GM12878 (cell line): ENCODE results near the gene MARCHF6. TPM values are rescaled to one million over a fixed set of nuclear protein-coding genes. Genes with fewer than 3 reads are reported as not detected.

Source experiments
- ATAC-seq: fragments of 200-7000 bp; cut with Tn5 transposase; 3 replicates; pipeline ENCODE4 v1.9.1; 2020; ENCODE audit warnings: mild to moderate bottlenecking, moderate library complexity
- BruUV-seq: library from RNA; stranded (reverse); fragments of 400-500 nt; replicated peaks from 2 replicates; lab custom pipeline; 2021; lab: Mats Ljungman, UMichigan
- CTCF ChIA-PET: fragments of 300-600 bp; sonication (Branson Sonifier 250); formaldehyde crosslinking; extraction: SDS; loops from one replicate; lab custom pipeline; 2021; ENCODE audit warnings: inconsistent platforms; lab: Yijun Ruan, JAX
- POLR2A ChIA-PET: fragments of 350-600 bp; formaldehyde crosslinking; extraction: SDS; loops from one replicate; lab custom pipeline; 2021; ENCODE audit warnings: inconsistent platforms; lab: Charles Lee
- RAD21 ChIA-PET: fragments of 300-600 bp; sonication (Branson Sonifier 250); formaldehyde crosslinking; loops from one replicate; lab custom pipeline; 2023; ENCODE audit warnings: antibody characterized with exemption; ENCODE audit not compliant: unreplicated experiment; lab: Charles Lee
- SMC1A ChIA-PET: fragments of 300-600 bp; sonication (Branson Sonifier 250); formaldehyde crosslinking; loops from one replicate; lab custom pipeline; 2023; ENCODE audit not compliant: unreplicated experiment, uncharacterized antibody; lab: Charles Lee
- DNase-seq: peaks from one replicate; pipeline ENCODE4 v3.0.0-alpha.2; 2011; ENCODE audit warnings: low read depth, low spot score
- FAIRE-seq: peaks from 3 replicates; lab custom pipeline; 2011; peaks lifted over from hg19 to GRCh38; lab: Jason Lieb, UNC
- H2AFZ ChIP-seq: 2 replicates; pipeline ENCODE4 v1.6.0; 2011; ENCODE audit warnings: low read depth, low read length, control low read depth; ENCODE audit not compliant: control insufficient read depth
- H3K27ac ChIP-seq: 2 replicates; pipeline ENCODE4 v1.5.1; 2011; ENCODE audit warnings: control low read depth; ENCODE audit not compliant: control insufficient read depth, insufficient read depth
- H3K27me3 ChIP-seq, 2 experiments: replicated peaks in 1 of 2; 2 replicates each; pipeline versions ENCODE4 v1.6.0 to v1.6.1; 2011; ENCODE audit warnings: low read length in 1 of 2; ENCODE audit not compliant: control insufficient read depth in 2 of 2, insufficient read depth in 2 of 2
- H3K36me3 ChIP-seq, 2 experiments: 2 replicates each; pipeline ENCODE4 v1.5.1; 2011; ENCODE audit warnings: low read length in 1 of 2; ENCODE audit not compliant: control insufficient read depth in 2 of 2, insufficient read depth in 2 of 2
- H3K4me1 ChIP-seq: 2 replicates; pipeline ENCODE4 v1.6.1; 2011; ENCODE audit warnings: mild to moderate bottlenecking, low read length, moderate library complexity, mixed read lengths; ENCODE audit not compliant: control insufficient read depth, insufficient read depth
- H3K4me2 ChIP-seq: 2 replicates; pipeline ENCODE4 v1.6.0; 2011; ENCODE audit warnings: control low read depth; ENCODE audit not compliant: control insufficient read depth, insufficient read depth
- H3K4me3 ChIP-seq: fragments of 200-600 bp; sonication (generic); 2 replicates; pipeline ENCODE4 v1.5.1; 2016
- H3K79me2 ChIP-seq: 2 replicates; pipeline ENCODE4 v1.6.0; 2011; ENCODE audit warnings: low read length; ENCODE audit not compliant: control insufficient read depth, insufficient read depth
- H3K9ac ChIP-seq: 2 replicates; pipeline ENCODE4 v1.8.0; 2011; ENCODE audit warnings: low read length, control low read depth, mixed read lengths; ENCODE audit not compliant: control insufficient read depth, insufficient read depth
- H3K9me3 ChIP-seq: replicated peaks from 3 replicates; pipeline ENCODE4 v1.5.1; 2011; ENCODE audit warnings: mild to moderate bottlenecking, low read length; ENCODE audit not compliant: control insufficient read depth, insufficient read depth
- H4K20me1 ChIP-seq: 2 replicates; pipeline ENCODE4 v1.6.0; 2011; ENCODE audit not compliant: control insufficient read depth, insufficient read depth
- PAX8 ChIP-seq: fragments of 450-650 bp; IDR thresholded peaks from 2 replicates; pipeline ENCODE4 v1.6.1; 2017; ENCODE audit warnings: mild to moderate bottlenecking, moderate library complexity
- RUNX3 ChIP-seq: IDR thresholded peaks from 2 replicates; pipeline ENCODE4 v1.6.1; 2012; ENCODE audit warnings: low read length, inconsistent platforms
- TCF12 ChIP-seq: IDR thresholded peaks from 2 replicates; pipeline ENCODE4 v1.6.1; 2011; ENCODE audit warnings: low read depth, mild to moderate bottlenecking, low read length
- USF1 ChIP-seq: IDR thresholded peaks from 2 replicates; pipeline ENCODE4 v1.6.1; 2011; ENCODE audit warnings: borderline replicate concordance, low read depth, mild to moderate bottlenecking, moderate library complexity, mixed read lengths, low read length; ENCODE audit not compliant: insufficient read depth; ENCODE audit errors: extremely low read length
- WGBS: methylation state at CpG from one replicate; pipeline ENCODE4 v1.1.6; 2016; ENCODE audit warnings: low lambda C conversion rate; ENCODE audit not compliant: insufficient replicate concordance, insufficient coverage; ENCODE audit errors: missing lambda C conversion rate; 5-methylcytosine and 5-hydroxymethylcytosine counted together
- in situ Hi-C: fragments of 300-500 bp; cut with MboI; formaldehyde crosslinking; loops from 9 replicates; pipeline ENCODE4 v1.14.3; 2018; ENCODE audit warnings: mixed read lengths
- intact Hi-C: fragments of 100-400 bp; cut with micrococcal nuclease; formaldehyde crosslinking; loops from one replicate; pipeline ENCODE4 v1.14.2; 2022; ENCODE audit not compliant: unreplicated experiment
- polyA plus RNA-seq, 11 experiments: library from polyadenylated mRNA; depleted of rRNA in 4 of 11; unstranded in 6 of 11; stranded (reverse) in 5 of 11; fragments of >200 nt; fragmentation: Nextera tagmentation in 4 of 11; fragmentation: Illumina TruSeq in 1 of 11; extraction: Ambion mirVana in 4 of 11; extraction: Trizol in 1 of 11; gene quantifications; 1 replicate in 1 of 11; 2 replicates in 10 of 11; pipeline versions ENCODE4 v1.2.1 to v1.2.3, GENCODE V29; 2011 to 2016; ENCODE audit warnings: inconsistent platforms in 2 of 11, missing spikeins in 2 of 11, low read depth in 1 of 11
- small RNA-seq: library from RNA; depleted of rRNA; stranded (forward); fragments of <200 nt; gene quantifications from one replicate; pipeline ENCODE3, GENCODE V24; 2014
- total RNA-seq, 4 experiments: library from RNA; depleted of rRNA in 3 of 4; stranded (reverse); fragments of >200 nt in 3 of 4; fragmentation: Illumina TruSeq in 1 of 4; extraction: Trizol in 1 of 4; gene quantifications; 2 replicates each; pipeline versions ENCODE4 v1.2.1 to v1.2.3, GENCODE V29; 2013 to 2021

MARCHF6 gene
- total and polyA plus RNA-seq, 10 of the 15 experiments (the other 5 are each of a cell fraction or from before 2014, with no cell fraction given), result 39.1 to 172 (median 61.0) TPM

- Histone ChIP-seq H3K36me3 (peaks cover 9 to 24% of the 10 kb centered on the region in 2 experiments), H3K9me3 (no peaks in the 10 kb centered on the region), H3K27me3 (no peaks in the 10 kb centered on the region), H4K20me1 (no peaks in the 10 kb centered on the region), H3K4me3 (no peak overlapping the region), H3K79me2 (no peaks in the 10 kb centered on the region), H3K9ac (no peak overlapping the region), H3K4me2 (no peak overlapping the region), H2AFZ (no peak overlapping the region), H3K4me1 (peaks cover 10% of the 10 kb centered on the region; the same call in 1 of the 2 replicates), H3K27ac (peak overlapping the region; percentile 35; the same call in 1 of the 2 replicates)
- BruUV-seq, result no TSS peak
- ChIA-PET SMC1A (interaction anchor here (1.0 to 1.1 kb wide), 3 partner anchors 15 to 118 kb away, joined by 3 to 4 read pairs (median 3); no protein-coding TSS in a partner anchor), POLR2A (no interaction called here), RAD21 (interaction anchor here (0.9 kb wide), 1 partner anchor 118 kb away, joined by 5 read pairs; no protein-coding TSS in a partner anchor), CTCF (interaction anchor here (1.0 kb wide), 1 partner anchor 44 kb away, joined by 4 read pairs; no protein-coding TSS in a partner anchor)
- no peak for FAIRE-seq
- peak; percentile 92 for ATAC-seq
- intact Hi-C loops, result loop anchor here (1.0 to 5.0 kb wide), 2 partner anchors 44 to 117 kb away; no protein-coding TSS in a partner anchor
- DNase-seq, result peak; percentile 33
- WGBS, result 57% methylated on average over 1 of the region's 1 CpG
- no peak for TF ChIP-seq PAX8
- TF ChIP-seq USF1, result no peak
- peak; percentile 51 for TF ChIP-seq RUNX3
- peak; percentile 54; the same call in 1 of the 2 replicates for TF ChIP-seq TCF12
- TF ChIP-seq, all 136 proteins: peak for 2
- in situ Hi-C loops, result no loop called here
Observed at GRCh38 chr5:10401498-10401897, 48.0 kb downstream of the MARCHF6 start.

Small RNA genes lying within 50 kb of the gene (small RNA-seq; reads per million reads assigned to genes)
- gene RF00019, result not detected

Other genes starting within 250 kb of the MARCHF6 start
- gene ATPSCKMT, start 103.8 kb upstream of the MARCHF6 start, total RNA-seq (2014; rRNA removed), result 19.3 and 22.3 TPM in 2 replicates
- 23.1 and 25.0 TPM in 2 replicates for gene ATPSCKMT, start 103.8 kb upstream of the MARCHF6 start, total RNA-seq (2014; rRNA removed; fragmentation: Illumina TruSeq; extraction: Trizol)
- gene ATPSCKMT, start 103.8 kb upstream of the MARCHF6 start, total RNA-seq (2021), result 19.1 and 21.9 TPM in 2 replicates
- gene ATPSCKMT, start 103.8 kb upstream of the MARCHF6 start, polyA plus RNA-seq (2011; rRNA removed), result 26.3 and 34.7 TPM in 2 replicates
- 24.0 and 27.8 TPM in 2 replicates for gene ATPSCKMT, start 103.8 kb upstream of the MARCHF6 start, polyA plus RNA-seq (2014; fragmentation: Illumina TruSeq; extraction: Trizol)
- 10 to 100 TPM; 24.1 to 32.4 TPM for gene ATPSCKMT, start 103.8 kb upstream of the MARCHF6 start, polyA plus RNA-seq (2014; fragmentation: Nextera tagmentation; extraction: Ambion mirVana)
- 20.3 and 21.2 TPM in 2 replicates for gene ATPSCKMT, start 103.8 kb upstream of the MARCHF6 start, polyA plus RNA-seq (2014; rRNA removed)
- 10 to 100 TPM; 26.3 to 29.7 TPM for gene ATPSCKMT, start 103.8 kb upstream of the MARCHF6 start, polyA plus RNA-seq (2016; fragmentation: Nextera tagmentation; extraction: Ambion mirVana)
- 496 and 554 TPM in 2 replicates for gene CCT5, start 103.4 kb upstream of the MARCHF6 start, total RNA-seq (2014; rRNA removed)
- 629 and 637 TPM in 2 replicates for gene CCT5, start 103.4 kb upstream of the MARCHF6 start, total RNA-seq (2014; rRNA removed; fragmentation: Illumina TruSeq; extraction: Trizol)
- gene CCT5, start 103.4 kb upstream of the MARCHF6 start, total RNA-seq (2021), result 347 and 376 TPM in 2 replicates
- 518 and 520 TPM in 2 replicates for gene CCT5, start 103.4 kb upstream of the MARCHF6 start, polyA plus RNA-seq (2011; rRNA removed)
- 568 and 654 TPM in 2 replicates for gene CCT5, start 103.4 kb upstream of the MARCHF6 start, polyA plus RNA-seq (2014; fragmentation: Illumina TruSeq; extraction: Trizol)
- gene CCT5, start 103.4 kb upstream of the MARCHF6 start, polyA plus RNA-seq (2014; fragmentation: Nextera tagmentation; extraction: Ambion mirVana), result 100 to 1,000 TPM; 435 to 606 TPM
- gene CCT5, start 103.4 kb upstream of the MARCHF6 start, polyA plus RNA-seq (2014; rRNA removed), result 431 and 454 TPM in 2 replicates
- gene CCT5, start 103.4 kb upstream of the MARCHF6 start, polyA plus RNA-seq (2016; fragmentation: Nextera tagmentation; extraction: Ambion mirVana), result 100 to 1,000 TPM; 633 to 634 TPM
- 1.8 and 2.0 TPM in 2 replicates for gene CMBL, start 45.8 kb upstream of the MARCHF6 start, total RNA-seq (2014; rRNA removed)
- gene CMBL, start 45.8 kb upstream of the MARCHF6 start, total RNA-seq (2014; rRNA removed; fragmentation: Illumina TruSeq; extraction: Trizol), result 4.2 and 4.7 TPM in 2 replicates
- gene CMBL, start 45.8 kb upstream of the MARCHF6 start, total RNA-seq (2021), result 8.0 TPM in 2 replicates
- 3.4 and 5.0 TPM in 2 replicates for gene CMBL, start 45.8 kb upstream of the MARCHF6 start, polyA plus RNA-seq (2011; rRNA removed)
- gene CMBL, start 45.8 kb upstream of the MARCHF6 start, polyA plus RNA-seq (2014; fragmentation: Illumina TruSeq; extraction: Trizol), result 9.2 and 13.6 TPM in 2 replicates
- gene CMBL, start 45.8 kb upstream of the MARCHF6 start, polyA plus RNA-seq (2014; fragmentation: Nextera tagmentation; extraction: Ambion mirVana), result 1 to 10 TPM; 4.9 to 7.0 TPM
- 9.0 and 10.5 TPM in 2 replicates for gene CMBL, start 45.8 kb upstream of the MARCHF6 start, polyA plus RNA-seq (2014; rRNA removed)
- 10 to 100 TPM; 13.6 to 15.6 TPM for gene CMBL, start 45.8 kb upstream of the MARCHF6 start, polyA plus RNA-seq (2016; fragmentation: Nextera tagmentation; extraction: Ambion mirVana)
- not detected in 2 replicates for gene ROPN1L, start 88.2 kb downstream of the MARCHF6 start, total RNA-seq (2014; rRNA removed)
- gene ROPN1L, start 88.2 kb downstream of the MARCHF6 start, total RNA-seq (2014; rRNA removed; fragmentation: Illumina TruSeq; extraction: Trizol), result not detected in 2 replicates
- gene ROPN1L, start 88.2 kb downstream of the MARCHF6 start, total RNA-seq (2021), result 0.38 TPM in 1 of 2 replicates, not detected in the other
- 0.07 TPM in 1 of 2 replicates, not detected in the other for gene ROPN1L, start 88.2 kb downstream of the MARCHF6 start, polyA plus RNA-seq (2011; rRNA removed)
- gene ROPN1L, start 88.2 kb downstream of the MARCHF6 start, polyA plus RNA-seq (2014; fragmentation: Illumina TruSeq; extraction: Trizol), result not detected in 2 replicates
- not detected for gene ROPN1L, start 88.2 kb downstream of the MARCHF6 start, polyA plus RNA-seq (2014; fragmentation: Nextera tagmentation; extraction: Ambion mirVana)
- 0.28 TPM in 1 of 2 replicates, not detected in the other for gene ROPN1L, start 88.2 kb downstream of the MARCHF6 start, polyA plus RNA-seq (2014; rRNA removed)
- under 1 TPM in 1 of 2 experiments, not detected in 1; 0.16 TPM for gene ROPN1L, start 88.2 kb downstream of the MARCHF6 start, polyA plus RNA-seq (2016; fragmentation: Nextera tagmentation; extraction: Ambion mirVana)
- gene ANKRD33B, start 210.4 kb downstream of the MARCHF6 start, total RNA-seq (2014; rRNA removed), result 17.0 and 18.6 TPM in 2 replicates
- gene ANKRD33B, start 210.4 kb downstream of the MARCHF6 start, total RNA-seq (2014; rRNA removed; fragmentation: Illumina TruSeq; extraction: Trizol), result 20.3 and 20.4 TPM in 2 replicates
- 58.4 and 61.6 TPM in 2 replicates for gene ANKRD33B, start 210.4 kb downstream of the MARCHF6 start, total RNA-seq (2021)
- 11.0 and 12.7 TPM in 2 replicates for gene ANKRD33B, start 210.4 kb downstream of the MARCHF6 start, polyA plus RNA-seq (2011; rRNA removed)
- gene ANKRD33B, start 210.4 kb downstream of the MARCHF6 start, polyA plus RNA-seq (2014; fragmentation: Illumina TruSeq; extraction: Trizol), result 22.7 and 27.0 TPM in 2 replicates
- 1 to 10 TPM; 5.9 to 6.1 TPM for gene ANKRD33B, start 210.4 kb downstream of the MARCHF6 start, polyA plus RNA-seq (2014; fragmentation: Nextera tagmentation; extraction: Ambion mirVana)
- gene ANKRD33B, start 210.4 kb downstream of the MARCHF6 start, polyA plus RNA-seq (2014; rRNA removed), result 19.6 and 20.7 TPM in 2 replicates
- 1 to 10 TPM; 4.9 to 9.5 TPM for gene ANKRD33B, start 210.4 kb downstream of the MARCHF6 start, polyA plus RNA-seq (2016; fragmentation: Nextera tagmentation; extraction: Ambion mirVana)